Thyroid gland (tissue), 4 donors: ENCODE results near the gene ADAM12.

Source experiments
- POLR2A ChIP-seq, 2 donors: fragments of 450-650 bp; IDR thresholded peaks; one replicate each; pipeline ENCODE4 v1.6.1; 2017; ENCODE audit warnings: antibody characterized with exemption in 2 of 2, mild to moderate bottlenecking in 2 of 2, moderate library complexity in 1 of 2
- TF ChIP-seq, protein P1 (sequence below), 6 experiments: fragments of 200-600 bp in 3 of 6; fragments of 450-650 bp in 3 of 6; sonication (generic) in 3 of 6; IDR thresholded peaks; one replicate each; pipeline ENCODE4 v1.5.1; 2016 to 2019; ENCODE audit warnings: antibody characterized with exemption in 6 of 6, mild to moderate bottlenecking in 2 of 6, inconsistent platforms in 1 of 6, moderate library complexity in 1 of 6

GRCh38 chr10:126421756-126422256 lies 33.5 kb upstream of the ADAM12 start:
- TF ChIP-seq, protein P1, sequence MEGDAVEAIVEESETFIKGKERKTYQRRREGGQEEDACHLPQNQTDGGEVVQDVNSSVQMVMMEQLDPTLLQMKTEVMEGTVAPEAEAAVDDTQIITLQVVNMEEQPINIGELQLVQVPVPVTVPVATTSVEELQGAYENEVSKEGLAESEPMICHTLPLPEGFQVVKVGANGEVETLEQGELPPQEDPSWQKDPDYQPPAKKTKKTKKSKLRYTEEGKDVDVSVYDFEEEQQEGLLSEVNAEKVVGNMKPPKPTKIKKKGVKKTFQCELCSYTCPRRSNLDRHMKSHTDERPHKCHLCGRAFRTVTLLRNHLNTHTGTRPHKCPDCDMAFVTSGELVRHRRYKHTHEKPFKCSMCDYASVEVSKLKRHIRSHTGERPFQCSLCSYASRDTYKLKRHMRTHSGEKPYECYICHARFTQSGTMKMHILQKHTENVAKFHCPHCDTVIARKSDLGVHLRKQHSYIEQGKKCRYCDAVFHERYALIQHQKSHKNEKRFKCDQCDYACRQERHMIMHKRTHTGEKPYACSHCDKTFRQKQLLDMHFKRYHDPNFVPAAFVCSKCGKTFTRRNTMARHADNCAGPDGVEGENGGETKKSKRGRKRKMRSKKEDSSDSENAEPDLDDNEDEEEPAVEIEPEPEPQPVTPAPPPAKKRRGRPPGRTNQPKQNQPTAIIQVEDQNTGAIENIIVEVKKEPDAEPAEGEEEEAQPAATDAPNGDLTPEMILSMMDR (IDR thresholded peaks at IDR 0.05), result no peak
- no peak for TF ChIP-seq POLR2A (IDR thresholded peaks at IDR 0.05)
